Measurements from ENCODE around the gene CARHSP1.
"Not testable (repeated sequence)": the region's sequence is repeated elsewhere in the genome, so short reads cannot be mapped to it uniquely, and the experiment has no call there.

The CARHSP1 gene

DNA sequence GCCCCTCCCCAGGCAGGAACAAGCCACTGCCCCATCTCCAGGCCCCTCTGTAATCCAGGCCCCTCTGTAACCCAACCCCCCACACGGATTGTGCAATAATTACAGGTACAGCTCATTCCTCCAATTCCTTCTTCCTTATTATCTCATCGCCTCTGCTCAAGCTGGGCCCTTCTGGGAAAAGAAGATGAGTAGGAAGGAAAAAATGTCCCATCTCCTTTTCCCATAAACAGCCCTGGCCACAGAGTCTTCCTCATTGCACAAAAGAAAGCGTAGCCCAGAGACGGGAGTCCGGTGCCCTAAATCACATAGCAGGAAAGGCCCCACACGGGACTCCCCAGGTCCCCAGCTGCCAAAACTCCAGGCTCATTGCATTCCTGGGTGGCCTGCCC, 9.7 kb upstream of the CARHSP1 start:
- TF ChIP-seq, protein P1, sequence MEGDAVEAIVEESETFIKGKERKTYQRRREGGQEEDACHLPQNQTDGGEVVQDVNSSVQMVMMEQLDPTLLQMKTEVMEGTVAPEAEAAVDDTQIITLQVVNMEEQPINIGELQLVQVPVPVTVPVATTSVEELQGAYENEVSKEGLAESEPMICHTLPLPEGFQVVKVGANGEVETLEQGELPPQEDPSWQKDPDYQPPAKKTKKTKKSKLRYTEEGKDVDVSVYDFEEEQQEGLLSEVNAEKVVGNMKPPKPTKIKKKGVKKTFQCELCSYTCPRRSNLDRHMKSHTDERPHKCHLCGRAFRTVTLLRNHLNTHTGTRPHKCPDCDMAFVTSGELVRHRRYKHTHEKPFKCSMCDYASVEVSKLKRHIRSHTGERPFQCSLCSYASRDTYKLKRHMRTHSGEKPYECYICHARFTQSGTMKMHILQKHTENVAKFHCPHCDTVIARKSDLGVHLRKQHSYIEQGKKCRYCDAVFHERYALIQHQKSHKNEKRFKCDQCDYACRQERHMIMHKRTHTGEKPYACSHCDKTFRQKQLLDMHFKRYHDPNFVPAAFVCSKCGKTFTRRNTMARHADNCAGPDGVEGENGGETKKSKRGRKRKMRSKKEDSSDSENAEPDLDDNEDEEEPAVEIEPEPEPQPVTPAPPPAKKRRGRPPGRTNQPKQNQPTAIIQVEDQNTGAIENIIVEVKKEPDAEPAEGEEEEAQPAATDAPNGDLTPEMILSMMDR (IDR thresholded peaks at IDR 0.05; ENCODE audit: control insufficient read depth, extremely low read depth, insufficient read depth): no peak
- DNase-seq (ENCODE audit: low read depth): no peak
- no peak overlapping the region for H3K4me3 ChIP-seq (ENCODE audit: low read depth, low read length)

GRCh38 chr16:8877894-8878522, 9.2 kb upstream of the CARHSP1 start:
- no peak for DNase-seq (ENCODE audit: low read depth)
- TF ChIP-seq, protein P1 (IDR thresholded peaks at IDR 0.05; ENCODE audit: control insufficient read depth, extremely low read depth, insufficient read depth): no peak
- H3K4me3 ChIP-seq (ENCODE audit: low read depth, low read length): no peak overlapping the region

DNA sequence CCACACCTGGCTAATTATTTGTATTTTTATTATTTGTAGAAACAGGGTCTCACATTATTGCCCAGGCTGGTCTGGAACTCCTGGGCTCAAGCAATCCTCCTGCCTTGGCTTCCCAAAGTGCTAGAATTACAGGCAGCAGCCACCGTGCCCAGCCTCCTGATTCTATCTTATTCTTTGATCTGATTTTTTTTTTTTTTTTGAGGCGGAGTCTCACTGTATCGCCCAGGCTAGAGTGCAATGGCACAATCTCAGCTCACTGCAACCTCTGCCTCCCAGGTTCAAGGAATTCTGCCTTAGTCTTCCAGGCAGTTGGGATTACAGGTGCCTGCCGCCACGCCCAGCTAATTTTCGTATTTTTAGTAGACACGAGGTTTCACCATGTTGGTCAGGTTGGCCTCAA, 6.5 kb upstream of the CARHSP1 start:
- H3K4me3 ChIP-seq (ENCODE audit: low read depth, low read length); DNase-seq (ENCODE audit: low read depth): not testable (repeated sequence)

- no peak for DNase-seq (ENCODE audit: low read depth)
Measured at GRCh38 chr16:8874388-8874787, 5.6 kb upstream of the CARHSP1 start.

DNA sequence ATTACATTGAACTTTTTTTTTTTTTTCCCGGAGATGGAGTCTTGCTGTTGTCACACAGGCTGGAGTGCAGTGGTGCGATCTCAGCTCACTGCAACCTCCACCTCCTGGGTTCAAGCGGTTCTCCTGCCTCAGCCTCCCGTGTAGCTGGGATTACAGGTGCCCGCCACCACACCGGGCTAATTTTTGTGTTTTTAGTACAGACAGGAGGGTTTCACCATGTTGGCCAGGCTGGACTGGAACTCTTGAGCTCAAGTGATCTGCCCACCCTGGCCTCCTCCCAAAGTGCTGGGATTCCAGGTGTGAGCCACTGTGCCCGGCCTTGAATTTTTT, 5.0 kb upstream of the CARHSP1 start:
- DNase-seq (ENCODE audit: low read depth); H3K4me3 ChIP-seq (ENCODE audit: low read depth, low read length): not testable (repeated sequence)

More at GRCh38 chr16:8874388-8874787, 5.6 kb upstream of the CARHSP1 start:
- TF ChIP-seq, protein P1 (IDR thresholded peaks at IDR 0.05; ENCODE audit: control insufficient read depth, extremely low read depth, insufficient read depth): no peak
- H3K4me3 ChIP-seq (ENCODE audit: low read depth, low read length): no peak overlapping the region

DNA sequence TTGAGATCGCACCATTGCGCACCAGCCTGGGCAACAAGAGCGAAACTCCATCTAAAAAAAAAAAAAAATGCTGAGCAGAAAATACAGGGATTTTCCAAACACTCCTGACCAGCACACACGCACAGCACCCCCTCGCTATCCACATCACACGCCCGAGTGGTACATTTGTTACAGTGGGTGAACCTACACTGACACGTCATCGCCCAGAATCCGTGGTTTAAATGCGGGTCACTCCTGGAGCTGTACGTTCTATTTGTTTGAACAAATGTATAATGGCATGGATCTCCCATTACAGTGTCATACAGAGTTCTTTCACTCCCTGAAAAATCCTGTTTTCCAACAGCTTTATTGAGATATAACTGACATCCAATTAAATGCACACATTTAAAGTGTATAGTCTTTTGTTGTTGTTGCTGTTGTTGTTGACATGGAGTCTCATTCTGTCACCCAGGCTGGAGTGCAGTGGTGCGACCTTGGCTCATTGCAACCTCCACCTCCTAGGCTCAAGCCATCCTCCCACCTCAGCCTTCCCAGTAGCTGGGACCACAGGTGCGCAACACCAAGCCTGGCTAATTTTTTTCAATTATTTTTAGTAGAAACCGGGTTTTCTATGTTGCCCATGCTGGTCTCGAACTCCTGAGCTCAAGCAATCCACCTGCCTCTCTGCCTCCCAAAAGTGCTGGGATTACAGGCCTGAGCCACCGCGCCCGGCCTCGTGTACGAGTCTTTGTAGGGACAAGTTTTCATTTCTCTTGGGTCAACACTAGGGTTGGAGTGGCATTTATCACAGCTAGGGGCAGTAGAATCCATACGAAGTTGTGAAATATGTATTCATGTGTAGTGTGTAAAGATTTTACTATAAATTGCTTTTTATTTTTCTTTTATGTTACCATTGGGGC, 4.4 kb upstream of the CARHSP1 start:
- DNase-seq (ENCODE audit: low read depth): no peak
- TF ChIP-seq, protein P1 (IDR thresholded peaks at IDR 0.05; ENCODE audit: control insufficient read depth, extremely low read depth, insufficient read depth): 0 out of 2 replicates have a peak, but pooled peaks have one; percentile 9
- H3K4me3 ChIP-seq (ENCODE audit: low read depth, low read length): no peak overlapping the region

DNA sequence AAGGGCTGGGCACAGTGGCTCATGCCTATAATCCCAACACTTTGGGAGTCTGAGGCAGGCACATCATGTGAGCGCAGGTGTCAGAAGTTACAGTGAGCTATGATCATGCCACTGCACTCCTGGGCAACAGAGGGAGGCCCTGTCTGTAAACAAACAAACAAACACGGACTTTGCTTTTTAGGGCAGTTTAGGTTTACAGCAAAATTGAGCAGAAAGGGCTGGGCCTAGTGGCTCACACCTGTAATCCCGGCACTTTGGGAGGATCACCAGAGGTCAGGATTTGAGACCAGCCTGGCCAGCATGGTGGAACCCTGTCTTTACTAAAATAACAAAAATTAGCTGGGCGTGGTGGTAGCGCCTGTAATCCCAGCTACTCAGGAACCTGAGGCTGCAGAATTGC, 3.3 kb upstream of the CARHSP1 start:
- no peak overlapping the region for H3K4me3 ChIP-seq (ENCODE audit: low read depth, low read length)
- TF ChIP-seq, protein P1 (IDR thresholded peaks at IDR 0.05; ENCODE audit: control insufficient read depth, extremely low read depth, insufficient read depth): no peak
- no peak for DNase-seq (ENCODE audit: low read depth)

GRCh38 chr16:8869988-8870241, 1.1 kb upstream of the CARHSP1 start:
- not testable (repeated sequence) for DNase-seq (ENCODE audit: low read depth)

More at GRCh38 chr16:8869988-8870241, 1.1 kb upstream of the CARHSP1 start:
- not testable (repeated sequence) for H3K4me3 ChIP-seq (ENCODE audit: low read depth, low read length)
